Neural cell (in vitro differentiated cells): ENCODE data around the gene NINL.

Experiments
- CTCF ChIP-seq: fragments of 450-650 bp; IDR thresholded peaks from 2 replicates; pipeline ENCODE4 v1.5.1; 2014; ENCODE audit warnings: antibody characterized with exemption, mild to moderate bottlenecking, moderate library complexity; ENCODE audit not compliant: poor library complexity, severe bottlenecking
- EP300 ChIP-seq: fragments of 450-650 bp; conservative IDR thresholded peaks from 2 replicates; pipeline ENCODE4 v1.6.1; 2014; ENCODE audit warnings: antibody characterized with exemption, mild to moderate bottlenecking, moderate library complexity; ENCODE audit not compliant: poor library complexity, severe bottlenecking
- EZH2 ChIP-seq: fragments of 200-600, 300-800 bp; shearing (Covaris generic), sonication (generic); IDR thresholded peaks from 2 replicates; pipeline ENCODE4 v1.6.1; 2014; ENCODE audit warnings: antibody characterized with exemption, low read length, borderline replicate concordance, mild to moderate bottlenecking; ENCODE audit not compliant: insufficient read depth, poor library complexity, severe bottlenecking
- MXI1 ChIP-seq: fragments of 450-650 bp; conservative IDR thresholded peaks from 2 replicates; pipeline ENCODE4 v1.6.1; 2014; ENCODE audit warnings: antibody characterized with exemption, mild to moderate bottlenecking; ENCODE audit not compliant: poor library complexity, severe bottlenecking
- POLR2AphosphoS5 ChIP-seq: IDR thresholded peaks from 2 replicates; pipeline ENCODE4 v1.6.1; 2012
- REST ChIP-seq: IDR thresholded peaks from 2 replicates; pipeline ENCODE4 v1.6.1; 2012; ENCODE audit warnings: borderline replicate concordance
- TAF1 ChIP-seq: IDR thresholded peaks from 2 replicates; pipeline ENCODE4 v1.6.1; 2012; ENCODE audit warnings: low read depth

GRCh38 chr20:25565578-25566157 lies 19.7 kb downstream of the NINL start:
- no peak for TF ChIP-seq EP300
- no peak for TF ChIP-seq CTCF
- no peak for TF ChIP-seq EZH2
- no peak for TF ChIP-seq POLR2AphosphoS5
- TF ChIP-seq TAF1 = no peak
- TF ChIP-seq REST = no peak
- TF ChIP-seq MXI1 = no peak
